Stimulated activated CD8-positive, alpha-beta memory T cell treated with anti-CD3 and anti-CD28 coated beads, Interleukin-12 subunit alpha, Interleukin-12 subunit beta, amount 100 ng/mL, for 4 hours (primary cell): ENCODE measurements around the gene TSHZ2.
"Not testable (repeated sequence)": the region's sequence is repeated elsewhere in the genome, so short reads cannot be mapped to it uniquely, and the experiment has no call there.

Experiments used
- DNase-seq: peaks from one replicate; pipeline ENCODE4 v3.0.0-alpha.2; 2020; ENCODE audit warnings: low read depth

The TSHZ2 gene

GRCh38 chr20:53085720-53086119 lies 113.6 kb downstream of the TSHZ2 start:
- no peak for DNase-seq

GRCh38 chr20:53087037-53087777 lies 115.0 kb downstream of the TSHZ2 start:
- DNase-seq: no peak

GRCh38 chr20:53088786-53089185 lies 116.6 kb downstream of the TSHZ2 start:
- DNase-seq: no peak

- DNase-seq: not testable (repeated sequence)
Observed at GRCh38 chr20:53089851-53090250, 117.7 kb downstream of the TSHZ2 start.

DNA sequence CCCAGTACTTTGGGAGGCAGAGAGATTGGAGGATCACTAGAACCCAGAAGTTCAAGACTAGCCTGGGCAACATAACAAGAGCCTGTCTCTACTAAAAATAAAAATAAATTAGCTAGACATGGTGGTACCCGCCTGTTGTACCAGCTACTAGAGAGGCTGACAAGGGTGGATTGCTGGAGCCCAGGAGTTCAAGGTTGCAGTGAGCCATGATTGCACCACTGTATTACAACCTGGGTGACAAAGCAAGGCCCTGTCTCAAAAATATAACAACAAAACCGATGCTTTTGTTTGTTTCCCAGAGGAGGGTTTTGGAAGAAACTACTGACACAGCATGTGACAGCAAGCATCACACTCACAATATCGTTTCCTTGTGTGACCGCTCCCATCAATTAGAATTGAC lies 119.6 kb downstream of the TSHZ2 start:
- no peak for DNase-seq

- no peak for DNase-seq
Observed at GRCh38 chr20:53092772-53093300, 120.7 kb downstream of the TSHZ2 start.

GRCh38 chr20:53097371-53097770 lies 125.2 kb downstream of the TSHZ2 start:
- no peak for DNase-seq

DNA sequence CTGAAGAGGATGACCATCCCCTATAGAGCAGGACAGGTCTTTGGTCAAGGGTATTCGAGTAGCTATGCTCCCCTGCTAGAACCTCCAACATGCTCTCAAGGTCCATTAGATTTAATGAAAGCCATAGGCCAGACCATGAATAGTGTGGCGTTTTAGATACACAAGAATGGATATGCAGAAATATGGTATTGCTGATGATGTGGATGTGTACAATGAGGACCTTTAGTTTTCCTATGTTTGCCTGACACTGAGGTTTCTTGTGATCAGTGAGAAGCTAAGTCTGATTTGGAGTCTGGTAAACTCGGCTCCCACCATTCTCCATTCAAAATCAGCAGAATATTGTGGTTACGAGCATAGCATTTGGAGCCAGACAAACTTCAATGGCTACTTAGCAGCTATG lies 125.6 kb downstream of the TSHZ2 start:
- no peak for DNase-seq

- DNase-seq: no peak
Observed at GRCh38 chr20:53098621-53099020, 126.5 kb downstream of the TSHZ2 start.

DNA sequence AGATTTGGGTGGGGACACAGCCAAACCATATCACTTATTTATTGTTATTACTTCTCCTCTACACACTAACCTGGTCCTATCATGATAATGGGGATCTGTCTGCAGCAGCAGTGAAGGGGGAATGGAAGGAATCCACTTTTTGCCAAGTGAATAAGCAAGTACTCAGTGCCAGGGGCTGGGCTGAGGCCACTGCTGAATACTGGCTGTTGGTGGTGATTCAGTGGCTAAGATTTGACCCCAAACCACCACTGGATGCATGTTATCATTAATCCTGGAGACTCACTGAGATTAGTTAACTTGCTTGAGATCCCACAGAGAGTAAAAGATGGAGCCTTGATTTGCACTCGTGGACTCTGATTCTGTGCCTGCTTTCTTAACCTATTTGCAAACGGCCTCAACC lies 127.7 kb downstream of the TSHZ2 start:
- no peak for DNase-seq

DNA sequence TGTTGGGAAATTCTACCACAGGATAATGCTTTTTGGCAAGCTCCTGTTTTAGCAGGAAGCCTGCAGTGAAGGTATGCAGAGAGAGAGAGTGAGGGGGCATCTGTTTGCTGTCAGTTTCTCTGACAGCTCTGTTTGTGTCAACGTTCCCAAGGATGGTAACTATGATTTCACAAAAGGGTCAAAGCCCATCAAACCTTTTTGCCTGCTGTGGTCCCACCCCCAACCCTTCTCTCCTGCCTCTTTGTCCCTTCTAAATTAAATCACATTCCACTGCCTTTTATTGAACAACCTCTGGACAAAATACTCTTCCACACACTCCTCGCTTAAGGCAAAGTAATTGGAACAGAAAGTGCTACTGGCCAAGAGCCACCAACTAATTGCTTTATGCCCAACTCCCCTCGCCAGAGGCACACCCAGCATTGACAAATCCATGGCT lies 128.3 kb downstream of the TSHZ2 start:
- no peak for DNase-seq

DNA sequence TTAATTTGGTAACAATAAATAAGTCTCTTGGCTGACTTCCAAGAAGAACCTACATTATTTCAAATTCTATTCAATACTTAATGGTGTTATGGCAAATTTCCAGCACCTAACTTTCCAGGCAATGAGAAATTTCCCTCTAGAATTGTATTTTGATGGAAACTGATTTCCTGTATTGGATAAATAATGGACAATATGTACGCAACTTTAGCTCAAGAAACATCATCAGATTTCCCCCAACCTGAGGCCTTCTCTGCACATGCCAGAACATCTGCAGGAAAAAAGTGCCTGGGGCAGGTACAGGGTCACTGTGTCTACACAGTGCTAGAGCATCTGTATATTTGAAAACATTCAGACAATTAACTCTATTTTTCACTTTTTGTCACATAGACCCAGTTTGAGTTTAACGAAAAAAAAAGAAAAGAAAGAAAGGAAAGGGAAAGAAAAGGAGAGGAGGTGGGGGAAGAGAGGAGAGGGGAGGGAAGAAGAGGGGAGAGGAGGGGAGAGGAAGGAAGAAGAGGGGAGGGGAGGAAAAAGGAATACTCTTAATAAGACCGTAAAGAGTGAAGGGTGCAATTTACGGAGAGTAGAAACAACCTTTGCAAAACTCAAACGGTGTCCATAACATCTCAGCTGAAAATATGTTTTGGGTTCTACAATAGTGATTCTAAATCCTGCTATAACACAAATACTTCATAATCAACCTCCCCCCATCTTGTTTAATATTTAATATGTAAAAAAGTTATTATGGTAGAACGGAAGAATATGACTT lies 130.0 kb downstream of the TSHZ2 start:
- no peak for DNase-seq

- DNase-seq: no peak
Observed at GRCh38 chr20:53103124-53103523, 131.0 kb downstream of the TSHZ2 start.

GRCh38 chr20:53104884-53105283 lies 132.7 kb downstream of the TSHZ2 start:
- no peak for DNase-seq

- no peak for DNase-seq
Observed at GRCh38 chr20:53116733-53117132, 144.6 kb downstream of the TSHZ2 start.

GRCh38 chr20:53122853-53123252 lies 150.7 kb downstream of the TSHZ2 start:
- DNase-seq: no peak

DNA sequence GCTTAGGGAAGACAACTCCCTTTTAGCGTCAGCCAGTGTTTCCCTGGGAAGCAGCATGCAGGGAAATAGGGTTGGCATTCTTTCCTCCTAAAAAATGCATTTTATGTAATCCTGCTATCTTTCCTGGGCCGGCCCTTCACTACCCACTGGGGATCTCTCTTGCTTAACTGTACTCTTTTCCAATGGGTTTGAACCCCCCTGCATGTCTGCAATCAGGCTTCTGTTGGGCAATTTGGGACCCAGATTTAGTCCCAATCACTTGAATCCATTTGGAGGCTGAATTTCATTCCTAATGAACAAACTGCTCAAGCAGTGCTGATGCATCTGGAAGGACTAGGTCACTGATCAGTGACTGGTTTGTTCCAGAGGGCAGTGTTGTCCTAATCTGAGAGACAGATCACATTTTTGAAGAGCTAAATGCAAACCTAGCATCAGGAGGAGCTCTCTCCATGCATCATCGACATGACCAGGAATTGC lies 152.0 kb downstream of the TSHZ2 start:
- DNase-seq: no peak

DNA sequence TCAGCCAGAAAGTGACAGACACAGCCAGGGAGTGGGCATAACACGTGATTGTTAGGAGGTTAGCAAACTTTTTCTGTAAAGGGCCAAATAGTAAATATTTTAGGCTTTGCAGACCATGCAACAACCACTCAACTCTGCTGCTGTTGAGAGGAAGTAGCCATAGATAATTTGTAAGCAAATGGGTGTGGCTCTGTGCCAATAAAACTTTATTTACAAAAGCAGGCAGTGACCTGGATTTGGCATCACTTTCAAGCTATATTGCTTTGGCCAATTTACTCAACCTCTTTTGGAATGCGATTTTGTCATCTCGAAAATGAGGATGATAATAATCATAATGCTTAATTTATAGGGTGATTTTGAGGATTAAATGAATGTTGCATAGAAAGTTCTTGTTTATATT lies 152.6 kb downstream of the TSHZ2 start:
- DNase-seq: no peak

DNA sequence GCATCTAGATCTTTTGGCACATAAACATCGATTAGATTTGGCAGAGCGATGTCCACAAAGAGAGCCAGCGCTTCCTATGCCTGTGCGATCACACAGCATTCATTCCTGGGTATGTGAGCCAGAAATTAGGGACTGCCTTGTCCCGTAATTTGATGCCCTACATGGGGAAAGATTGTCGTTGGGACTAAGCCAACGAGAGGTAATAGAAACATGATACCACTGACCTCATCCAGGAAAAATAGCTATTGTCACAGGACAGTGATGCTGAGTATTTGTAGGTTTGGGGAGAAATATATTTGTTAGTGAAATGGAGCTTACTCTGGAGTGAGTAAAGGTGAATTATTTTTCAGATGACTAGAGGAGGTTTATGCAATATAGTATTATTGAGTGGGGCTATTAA lies 154.0 kb downstream of the TSHZ2 start:
- DNase-seq: no peak

GRCh38 chr20:53127027-53127426 lies 154.9 kb downstream of the TSHZ2 start:
- DNase-seq: no peak

DNA sequence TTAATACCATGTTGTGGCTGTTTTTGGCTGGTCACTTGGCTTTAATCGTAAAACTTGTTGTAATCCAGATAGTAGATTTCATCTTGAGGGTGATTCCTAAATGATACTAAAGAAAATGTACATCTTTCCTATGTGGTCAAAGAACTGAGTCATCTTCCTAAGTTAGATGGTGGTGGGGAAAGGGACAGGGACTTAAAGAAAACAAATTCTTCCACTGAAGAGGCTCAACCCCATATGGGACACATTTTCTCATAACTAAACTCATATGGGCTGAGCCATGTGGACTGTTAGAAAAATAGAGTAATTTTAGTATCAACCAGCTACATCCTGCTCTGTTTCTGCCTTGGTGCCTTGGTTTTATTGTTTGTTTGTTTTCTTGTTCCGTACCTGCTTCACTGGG lies 155.8 kb downstream of the TSHZ2 start:
- no peak for DNase-seq

DNA sequence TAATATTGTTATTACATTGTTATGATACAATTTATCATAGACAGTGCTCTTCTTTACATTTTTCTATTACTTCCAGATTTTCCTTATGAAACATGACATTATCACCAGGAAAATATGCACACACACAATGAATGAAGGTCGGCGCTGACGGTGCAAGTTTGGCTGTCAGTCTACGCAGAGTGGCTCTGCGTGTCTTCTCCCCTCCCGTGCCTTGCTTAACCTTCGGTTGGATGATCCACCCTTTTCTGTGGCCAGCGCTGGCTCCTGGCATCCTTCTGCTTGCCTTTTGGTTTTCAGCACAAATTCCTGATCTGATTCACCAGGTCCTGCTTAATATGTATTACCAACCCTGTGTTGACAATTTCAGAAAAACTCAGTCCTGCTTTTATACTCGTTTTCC lies 157.4 kb downstream of the TSHZ2 start:
- no peak for DNase-seq

DNA sequence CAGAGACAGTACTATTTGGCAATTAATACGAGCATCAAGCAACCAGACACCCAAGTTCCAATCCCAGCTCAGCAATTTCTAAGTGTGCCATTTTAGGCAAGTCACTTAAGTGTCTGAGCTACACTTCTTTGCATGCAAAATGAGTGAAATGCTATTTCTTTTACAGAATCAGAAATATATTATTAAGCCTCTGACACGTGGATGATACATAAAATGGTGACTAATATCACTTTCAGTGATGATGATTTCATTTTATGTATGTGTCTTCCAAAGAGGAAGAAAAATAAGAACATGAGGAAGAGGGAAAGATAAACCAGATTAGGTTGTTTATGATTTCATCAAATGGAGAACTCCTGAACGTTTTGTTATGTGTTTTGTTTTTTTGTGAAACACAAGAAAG lies 158.6 kb downstream of the TSHZ2 start:
- DNase-seq: no peak
